Choroid plexus epithelial cell (primary cell): Measurements from ENCODE around the gene DNAH2.

Experiments
- DNase-seq: peaks from one replicate; pipeline ENCODE4 v3.0.0-alpha.2; 2010; ENCODE audit warnings: low read depth
- H3K4me3 ChIP-seq: 2 replicates; pipeline ENCODE4 v1.5.1; 2011; ENCODE audit warnings: low read depth, mild to moderate bottlenecking, control low read depth, low read length, moderate library complexity
- CTCF ChIP-seq: conservative IDR thresholded peaks from 2 replicates; pipeline ENCODE4 v1.5.1; 2011; ENCODE audit warnings: low read depth, mild to moderate bottlenecking, control low read depth, inconsistent platforms, low read length, moderate library complexity

Gene DNAH2

GRCh38 chr17:7790150-7790549, 72.6 kb downstream of the DNAH2 start:
- no peak overlapping the region for H3K4me3 ChIP-seq
- no peak for TF ChIP-seq CTCF
- DNase-seq: no peak

- no peak overlapping the region for H3K4me3 ChIP-seq
- DNase-seq: no peak
- no peak for TF ChIP-seq CTCF
Measured at GRCh38 chr17:7792611-7793010, 75.1 kb downstream of the DNAH2 start.

GRCh38 chr17:7794075-7794663, 76.6 kb downstream of the DNAH2 start:
- DNase-seq: no peak
- TF ChIP-seq CTCF: no peak
- H3K4me3 ChIP-seq: no peak overlapping the region

- TF ChIP-seq CTCF: no peak
- H3K4me3 ChIP-seq: no peak overlapping the region
- no peak for DNase-seq
Measured at GRCh38 chr17:7797976-7798375, 80.4 kb downstream of the DNAH2 start.

GRCh38 chr17:7798839-7799238, 81.3 kb downstream of the DNAH2 start:
- TF ChIP-seq CTCF: no peak
- DNase-seq: no peak

GRCh38 chr17:7803981-7804380, 86.4 kb downstream of the DNAH2 start:
- no peak overlapping the region for H3K4me3 ChIP-seq
- DNase-seq: peak; percentile 16
- no peak for TF ChIP-seq CTCF

More at GRCh38 chr17:7798839-7799238, 81.3 kb downstream of the DNAH2 start:
- H3K4me3 ChIP-seq: no peak overlapping the region

- no peak for TF ChIP-seq CTCF
- no peak for DNase-seq
- no peak overlapping the region for H3K4me3 ChIP-seq
Measured at GRCh38 chr17:7806587-7806986, 89.0 kb downstream of the DNAH2 start.
